PFSK-1 (cell line): ENCODE data around the gene CA7.

ENCODE experiments used
- POLR2AphosphoS5 ChIP-seq: IDR thresholded peaks from 2 replicates; pipeline ENCODE4 v1.6.1; 2012; ENCODE audit warnings: low read depth, mild to moderate bottlenecking, control low read depth, low read length, moderate library complexity
- TF ChIP-seq, protein P1 (sequence below), 2 experiments: IDR thresholded peaks; 2 replicates each; pipeline versions ENCODE4 v1.6.1 to v1.8.0; 2011 to 2012; ENCODE audit warnings: low read depth in 2 of 2, low read length in 2 of 2, control low read depth in 1 of 2, inconsistent platforms in 1 of 2, mild to moderate bottlenecking in 1 of 2, moderate library complexity in 1 of 2; ENCODE audit not compliant: insufficient read depth in 1 of 2

DNA sequence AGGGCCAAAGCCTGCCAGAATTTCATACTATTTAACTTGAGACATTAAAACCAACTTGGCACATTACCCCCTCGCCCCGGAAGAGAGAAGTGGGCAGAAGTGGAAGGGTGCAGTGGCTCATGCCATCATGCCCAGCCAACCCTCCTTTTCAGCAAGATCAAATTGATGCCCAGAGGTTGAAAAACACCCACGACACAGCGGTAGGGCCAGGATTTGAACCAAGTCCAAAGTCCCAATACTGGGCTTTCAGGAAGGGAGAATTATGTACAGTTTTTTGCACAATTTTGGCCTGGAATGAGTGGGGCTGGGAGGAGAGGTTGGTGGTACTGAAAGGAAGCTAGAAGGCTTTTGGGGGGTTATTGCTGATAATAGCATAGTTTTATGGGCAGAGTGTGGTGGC, 47.1 kb downstream of the CA7 start:
- TF ChIP-seq, protein P1, sequence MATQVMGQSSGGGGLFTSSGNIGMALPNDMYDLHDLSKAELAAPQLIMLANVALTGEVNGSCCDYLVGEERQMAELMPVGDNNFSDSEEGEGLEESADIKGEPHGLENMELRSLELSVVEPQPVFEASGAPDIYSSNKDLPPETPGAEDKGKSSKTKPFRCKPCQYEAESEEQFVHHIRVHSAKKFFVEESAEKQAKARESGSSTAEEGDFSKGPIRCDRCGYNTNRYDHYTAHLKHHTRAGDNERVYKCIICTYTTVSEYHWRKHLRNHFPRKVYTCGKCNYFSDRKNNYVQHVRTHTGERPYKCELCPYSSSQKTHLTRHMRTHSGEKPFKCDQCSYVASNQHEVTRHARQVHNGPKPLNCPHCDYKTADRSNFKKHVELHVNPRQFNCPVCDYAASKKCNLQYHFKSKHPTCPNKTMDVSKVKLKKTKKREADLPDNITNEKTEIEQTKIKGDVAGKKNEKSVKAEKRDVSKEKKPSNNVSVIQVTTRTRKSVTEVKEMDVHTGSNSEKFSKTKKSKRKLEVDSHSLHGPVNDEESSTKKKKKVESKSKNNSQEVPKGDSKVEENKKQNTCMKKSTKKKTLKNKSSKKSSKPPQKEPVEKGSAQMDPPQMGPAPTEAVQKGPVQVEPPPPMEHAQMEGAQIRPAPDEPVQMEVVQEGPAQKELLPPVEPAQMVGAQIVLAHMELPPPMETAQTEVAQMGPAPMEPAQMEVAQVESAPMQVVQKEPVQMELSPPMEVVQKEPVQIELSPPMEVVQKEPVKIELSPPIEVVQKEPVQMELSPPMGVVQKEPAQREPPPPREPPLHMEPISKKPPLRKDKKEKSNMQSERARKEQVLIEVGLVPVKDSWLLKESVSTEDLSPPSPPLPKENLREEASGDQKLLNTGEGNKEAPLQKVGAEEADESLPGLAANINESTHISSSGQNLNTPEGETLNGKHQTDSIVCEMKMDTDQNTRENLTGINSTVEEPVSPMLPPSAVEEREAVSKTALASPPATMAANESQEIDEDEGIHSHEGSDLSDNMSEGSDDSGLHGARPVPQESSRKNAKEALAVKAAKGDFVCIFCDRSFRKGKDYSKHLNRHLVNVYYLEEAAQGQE (IDR thresholded peaks at IDR 0.05; ENCODE audit: insufficient read depth in 1 of 2, low read depth in 2 of 2, low read length in 2 of 2), result no peak
- TF ChIP-seq POLR2AphosphoS5, result no peak
